ENCODE results near the gene GMPPA.
A peak's percentile ranks its signal among the peaks of the same experiment; 100 is the strongest.

DNA sequence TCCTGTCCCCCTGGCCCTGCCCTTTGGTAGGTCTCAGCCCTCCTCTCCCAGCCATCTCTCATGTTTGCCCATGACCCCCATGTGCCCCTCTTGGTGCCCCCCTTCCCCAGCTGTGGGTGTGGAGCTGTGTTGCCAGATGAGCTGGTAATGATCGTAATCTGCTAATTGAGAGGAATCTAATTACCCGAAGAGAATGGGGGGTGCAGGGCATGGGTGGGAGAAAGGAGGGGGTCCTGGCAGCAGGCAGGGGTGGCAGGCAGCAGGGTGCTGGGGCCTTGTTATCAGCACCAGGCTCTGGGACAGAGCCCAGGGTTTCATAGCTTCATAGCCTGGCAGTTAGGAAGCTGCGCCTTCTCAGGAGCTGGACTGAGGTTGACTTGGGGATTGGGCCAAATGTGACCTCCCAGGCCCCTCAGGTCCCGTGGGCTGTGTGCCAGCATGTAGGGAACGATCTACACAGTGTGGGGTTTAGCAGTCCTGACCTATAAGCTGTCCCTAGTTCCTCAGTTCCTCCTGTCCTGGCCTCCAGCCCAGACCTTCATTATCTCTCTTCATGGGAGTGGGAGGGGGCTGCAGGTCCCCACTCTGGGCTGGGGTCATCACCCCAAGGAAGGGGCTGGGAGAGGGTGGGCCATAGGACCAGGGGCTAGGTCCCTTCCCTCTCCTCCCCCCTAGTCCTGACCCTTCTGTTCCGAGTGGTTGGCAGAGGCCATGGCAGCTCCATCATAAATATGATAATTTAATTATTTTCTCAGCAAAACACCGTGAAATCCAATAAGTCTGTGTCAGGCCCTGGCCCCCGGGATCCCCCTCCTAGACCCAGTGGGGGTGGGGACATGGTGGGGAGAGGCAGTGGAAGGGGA, 9.1 kb downstream of the GMPPA start:
- TF ChIP-seq, protein P1, sequence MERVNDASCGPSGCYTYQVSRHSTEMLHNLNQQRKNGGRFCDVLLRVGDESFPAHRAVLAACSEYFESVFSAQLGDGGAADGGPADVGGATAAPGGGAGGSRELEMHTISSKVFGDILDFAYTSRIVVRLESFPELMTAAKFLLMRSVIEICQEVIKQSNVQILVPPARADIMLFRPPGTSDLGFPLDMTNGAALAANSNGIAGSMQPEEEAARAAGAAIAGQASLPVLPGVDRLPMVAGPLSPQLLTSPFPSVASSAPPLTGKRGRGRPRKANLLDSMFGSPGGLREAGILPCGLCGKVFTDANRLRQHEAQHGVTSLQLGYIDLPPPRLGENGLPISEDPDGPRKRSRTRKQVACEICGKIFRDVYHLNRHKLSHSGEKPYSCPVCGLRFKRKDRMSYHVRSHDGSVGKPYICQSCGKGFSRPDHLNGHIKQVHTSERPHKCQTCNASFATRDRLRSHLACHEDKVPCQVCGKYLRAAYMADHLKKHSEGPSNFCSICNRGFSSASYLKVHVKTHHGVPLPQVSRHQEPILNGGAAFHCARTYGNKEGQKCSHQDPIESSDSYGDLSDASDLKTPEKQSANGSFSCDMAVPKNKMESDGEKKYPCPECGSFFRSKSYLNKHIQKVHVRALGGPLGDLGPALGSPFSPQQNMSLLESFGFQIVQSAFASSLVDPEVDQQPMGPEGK (CRISPR knock-in tag; IDR thresholded peaks at IDR 0.05; ENCODE audit: borderline replicate concordance): no peak
- TF ChIP-seq GLIS3 (CRISPR knock-in tag; IDR thresholded peaks at IDR 0.05): no peak
- TF ChIP-seq, protein P2, sequence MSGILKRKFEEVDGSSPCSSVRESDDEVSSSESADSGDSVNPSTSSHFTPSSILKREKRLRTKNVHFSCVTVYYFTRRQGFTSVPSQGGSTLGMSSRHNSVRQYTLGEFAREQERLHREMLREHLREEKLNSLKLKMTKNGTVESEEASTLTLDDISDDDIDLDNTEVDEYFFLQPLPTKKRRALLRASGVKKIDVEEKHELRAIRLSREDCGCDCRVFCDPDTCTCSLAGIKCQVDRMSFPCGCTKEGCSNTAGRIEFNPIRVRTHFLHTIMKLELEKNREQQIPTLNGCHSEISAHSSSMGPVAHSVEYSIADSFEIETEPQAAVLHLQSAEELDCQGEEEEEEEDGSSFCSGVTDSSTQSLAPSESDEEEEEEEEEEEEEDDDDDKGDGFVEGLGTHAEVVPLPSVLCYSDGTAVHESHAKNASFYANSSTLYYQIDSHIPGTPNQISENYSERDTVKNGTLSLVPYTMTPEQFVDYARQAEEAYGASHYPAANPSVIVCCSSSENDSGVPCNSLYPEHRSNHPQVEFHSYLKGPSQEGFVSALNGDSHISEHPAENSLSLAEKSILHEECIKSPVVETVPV (CRISPR knock-in tag; IDR thresholded peaks at IDR 0.05): no peak
- TF ChIP-seq, protein P3, sequence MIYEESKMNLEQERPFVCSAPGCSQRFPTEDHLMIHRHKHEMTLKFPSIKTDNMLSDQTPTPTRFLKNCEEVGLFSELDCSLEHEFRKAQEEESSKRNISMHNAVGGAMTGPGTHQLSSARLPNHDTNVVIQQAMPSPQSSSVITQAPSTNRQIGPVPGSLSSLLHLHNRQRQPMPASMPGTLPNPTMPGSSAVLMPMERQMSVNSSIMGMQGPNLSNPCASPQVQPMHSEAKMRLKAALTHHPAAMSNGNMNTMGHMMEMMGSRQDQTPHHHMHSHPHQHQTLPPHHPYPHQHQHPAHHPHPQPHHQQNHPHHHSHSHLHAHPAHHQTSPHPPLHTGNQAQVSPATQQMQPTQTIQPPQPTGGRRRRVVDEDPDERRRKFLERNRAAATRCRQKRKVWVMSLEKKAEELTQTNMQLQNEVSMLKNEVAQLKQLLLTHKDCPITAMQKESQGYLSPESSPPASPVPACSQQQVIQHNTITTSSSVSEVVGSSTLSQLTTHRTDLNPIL (CRISPR knock-in tag; IDR thresholded peaks at IDR 0.05; ENCODE audit: low read depth): no peak
- TF ChIP-seq ISL1 (CRISPR knock-in tag; IDR thresholded peaks at IDR 0.05): no peak
- TF ChIP-seq ARNTL (CRISPR knock-in tag; IDR thresholded peaks at IDR 0.05; ENCODE audit: borderline replicate concordance, low read depth): no peak
- no peak for TF ChIP-seq CSDC2 (CRISPR knock-in tag; IDR thresholded peaks at IDR 0.05)
- TF ChIP-seq BACH2 (CRISPR knock-in tag; IDR thresholded peaks at IDR 0.05; ENCODE audit: borderline replicate concordance): no peak
- peak; percentile 66; the same call in 1 of the 2 replicates for TF ChIP-seq TCF4 (CRISPR knock-in tag; IDR thresholded peaks at IDR 0.05; ENCODE audit: borderline replicate concordance)
- TF ChIP-seq SNAI2 (CRISPR knock-in tag; IDR thresholded peaks at IDR 0.05): no peak
- no peak for TF ChIP-seq OSR1 (CRISPR knock-in tag; IDR thresholded peaks at IDR 0.05)
- TF ChIP-seq ZFP30 (CRISPR knock-in tag; IDR thresholded peaks at IDR 0.05): no peak
